Keratinocyte (primary cell): ENCODE results near the gene WDR76. TPM values are rescaled to one million over a fixed set of nuclear protein-coding genes. Genes with fewer than 3 reads are reported as not detected.

ENCODE experiments used
- DNase-seq: peaks from one replicate; pipeline ENCODE4 v3.0.0-alpha.2; 2011; ENCODE audit warnings: low read depth, missing footprints, low spot score
- FAIRE-seq: peaks from 2 replicates; lab custom pipeline; 2011; peaks lifted over from hg19 to GRCh38; lab: Jason Lieb, UNC
- H2AFZ ChIP-seq: 2 replicates; pipeline ENCODE4 v1.6.0; 2012; ENCODE audit warnings: low read length, control low read depth, inconsistent platforms; ENCODE audit not compliant: control insufficient read depth
- H3K27ac ChIP-seq: 2 replicates; pipeline ENCODE4 v1.5.1; 2011; ENCODE audit warnings: low read length; ENCODE audit not compliant: control insufficient read depth, insufficient read depth
- H3K27me3 ChIP-seq: 3 replicates; pipeline ENCODE4 v1.6.0; 2011; ENCODE audit warnings: low read length; ENCODE audit not compliant: control insufficient read depth, insufficient read depth; ENCODE audit errors: extremely low read depth
- H3K36me3 ChIP-seq, 2 experiments: 2 replicates in 1 of 2; 3 replicates in 1 of 2; pipeline ENCODE4 v1.5.1; 2011; ENCODE audit warnings: low read length in 2 of 2, mild to moderate bottlenecking in 1 of 2; ENCODE audit not compliant: control insufficient read depth in 2 of 2, insufficient read depth in 2 of 2; ENCODE audit errors: extremely low read depth in 1 of 2
- H3K4me1 ChIP-seq: 3 replicates; pipeline ENCODE4 v1.5.1; 2011; ENCODE audit warnings: low read length; ENCODE audit not compliant: control insufficient read depth, insufficient read depth; ENCODE audit errors: extremely low read depth
- H3K4me2 ChIP-seq: 3 replicates; pipeline ENCODE4 v1.6.0; 2011; ENCODE audit warnings: low read depth, low read length; ENCODE audit not compliant: control insufficient read depth, insufficient read depth; ENCODE audit errors: extremely low read depth
- H3K4me3 ChIP-seq, 3 experiments: fragments of 200-600 bp in 1 of 3; sonication (generic) in 1 of 3; 2 replicates in 2 of 3; 3 replicates in 1 of 3; pipeline ENCODE4 v1.5.1; 2011 to 2016; ENCODE audit warnings: low read length in 3 of 3, mild to moderate bottlenecking in 3 of 3, control low read depth in 2 of 3, inconsistent platforms in 1 of 3, low read depth in 1 of 3, mixed read lengths in 1 of 3, mixed run types in 1 of 3, moderate library complexity in 1 of 3; ENCODE audit not compliant: control insufficient read depth in 2 of 3, insufficient read depth in 2 of 3; ENCODE audit errors: extremely low read depth in 1 of 3
- H3K79me2 ChIP-seq: 2 replicates; pipeline ENCODE4 v1.6.0; 2012; ENCODE audit warnings: low read length; ENCODE audit not compliant: control insufficient read depth, insufficient read depth
- H3K9ac ChIP-seq: 3 replicates; pipeline ENCODE4 v1.6.0; 2011; ENCODE audit warnings: low read length; ENCODE audit not compliant: control insufficient read depth, insufficient read depth; ENCODE audit errors: extremely low read depth
- H3K9me1 ChIP-seq: 3 replicates; pipeline ENCODE4 v1.6.0; 2011; ENCODE audit warnings: low read length; ENCODE audit not compliant: control insufficient read depth, insufficient read depth; ENCODE audit errors: extremely low read depth
- H3K9me3 ChIP-seq: 2 replicates; pipeline ENCODE4 v1.5.1; 2012; ENCODE audit warnings: low read depth, low read length; ENCODE audit not compliant: control insufficient read depth
- H4K20me1 ChIP-seq: 3 replicates; pipeline ENCODE4 v1.6.0; 2011; ENCODE audit warnings: low read length; ENCODE audit not compliant: control insufficient read depth, insufficient read depth; ENCODE audit errors: extremely low read depth
- EZH2 ChIP-seq: IDR thresholded peaks from one replicate; pipeline ENCODE4 v1.6.1; 2012; ENCODE audit warnings: inconsistent platforms, mild to moderate bottlenecking, low read length, moderate library complexity
- dilution Hi-C: fragments of 300-500 bp; cut with MboI; formaldehyde crosslinking; loops from one replicate; pipeline ENCODE4 v1.7.0; 2020; ENCODE audit warnings: low sequenced_read_pairs; ENCODE audit not compliant: extremely low pct_ligation_motif_present
- polyA plus RNA-seq, 5 experiments: library from polyadenylated mRNA; depleted of rRNA in 3 of 5; stranded (reverse) in 3 of 5; stranded (forward) in 1 of 5; unstranded in 1 of 5; fragments of >200 nt; gene quantifications; 1 replicate in 1 of 5; 2 replicates in 3 of 5; 3 replicates in 1 of 5; pipeline versions ENCODE4 v1.2.1 to v1.2.3, GENCODE V29; 2011 to 2012; ENCODE audit warnings: missing spikeins in 2 of 5, low read depth in 1 of 5, low replicate concordance in 1 of 5
- TF ChIP-seq, protein P1 (sequence below), 3 experiments: IDR thresholded peaks in 1 of 3; conservative IDR thresholded peaks in 1 of 3; optimal IDR thresholded peaks in 1 of 3; 2 replicates in 2 of 3; 3 replicates in 1 of 3; pipeline versions ENCODE3 to v1.5.1; 2011; ENCODE audit warnings: low read length in 3 of 3, mild to moderate bottlenecking in 3 of 3, moderate library complexity in 2 of 3, control low read depth in 1 of 3, inconsistent platforms in 1 of 3; ENCODE audit not compliant: insufficient read depth in 2 of 3; ENCODE audit errors: extremely low read depth in 1 of 3

Gene WDR76
- polyA plus RNA-seq, 1 donor (not counting 4 experiments of a cell fraction or from before 2014, with no cell fraction given) = 4.7 TPM

DNA sequence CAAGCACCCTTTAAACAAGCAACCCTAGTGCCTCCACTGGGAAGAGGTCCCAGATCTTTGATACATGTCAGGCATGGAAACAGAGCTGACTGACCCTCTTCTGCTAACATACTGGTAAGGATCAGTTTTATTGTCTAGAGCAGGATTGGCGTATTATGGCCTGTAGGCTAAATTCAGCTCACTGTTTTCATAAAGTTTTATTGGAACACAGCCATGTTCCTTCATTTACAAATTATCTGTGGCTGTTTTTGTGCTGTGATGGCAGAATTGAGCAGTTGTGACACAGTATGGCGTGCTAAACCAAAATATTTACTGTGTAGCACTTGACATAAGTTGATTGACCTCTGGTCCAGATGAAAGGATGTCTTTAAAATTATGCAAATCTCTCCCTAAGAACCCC, 45.0 kb downstream of the WDR76 start:
- no peak for TF ChIP-seq EZH2
- TF ChIP-seq, protein P1, sequence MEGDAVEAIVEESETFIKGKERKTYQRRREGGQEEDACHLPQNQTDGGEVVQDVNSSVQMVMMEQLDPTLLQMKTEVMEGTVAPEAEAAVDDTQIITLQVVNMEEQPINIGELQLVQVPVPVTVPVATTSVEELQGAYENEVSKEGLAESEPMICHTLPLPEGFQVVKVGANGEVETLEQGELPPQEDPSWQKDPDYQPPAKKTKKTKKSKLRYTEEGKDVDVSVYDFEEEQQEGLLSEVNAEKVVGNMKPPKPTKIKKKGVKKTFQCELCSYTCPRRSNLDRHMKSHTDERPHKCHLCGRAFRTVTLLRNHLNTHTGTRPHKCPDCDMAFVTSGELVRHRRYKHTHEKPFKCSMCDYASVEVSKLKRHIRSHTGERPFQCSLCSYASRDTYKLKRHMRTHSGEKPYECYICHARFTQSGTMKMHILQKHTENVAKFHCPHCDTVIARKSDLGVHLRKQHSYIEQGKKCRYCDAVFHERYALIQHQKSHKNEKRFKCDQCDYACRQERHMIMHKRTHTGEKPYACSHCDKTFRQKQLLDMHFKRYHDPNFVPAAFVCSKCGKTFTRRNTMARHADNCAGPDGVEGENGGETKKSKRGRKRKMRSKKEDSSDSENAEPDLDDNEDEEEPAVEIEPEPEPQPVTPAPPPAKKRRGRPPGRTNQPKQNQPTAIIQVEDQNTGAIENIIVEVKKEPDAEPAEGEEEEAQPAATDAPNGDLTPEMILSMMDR (optimal IDR thresholded peaks at IDR 0.05 in 1 of 3, IDR thresholded peaks at IDR 0.05 in 1 of 3, conservative IDR thresholded peaks at IDR 0.05 in 1 of 3; ENCODE audit: extremely low read depth in 1 of 3, insufficient read depth in 2 of 3, low read length in 3 of 3) = no peak
- DNase-seq (no peak), FAIRE-seq (no peak)
- dilution Hi-C loops = no loop called here
- peaks cover 7 to 8% of the 10 kb centered on the region in 2 experiments for H3K36me3 ChIP-seq
- H3K27me3 ChIP-seq = no peaks in the 10 kb centered on the region
- no peaks in the 10 kb centered on the region for H3K4me1 ChIP-seq
- no peaks in the 10 kb centered on the region for H3K9me1 ChIP-seq
- H3K4me2 ChIP-seq = no peak overlapping the region
- no peak overlapping the region for H3K9ac ChIP-seq
- H2AFZ ChIP-seq = no peak overlapping the region
- H4K20me1 ChIP-seq = no peaks in the 10 kb centered on the region
- H3K4me3 ChIP-seq = no peak overlapping the region
- H3K9me3 ChIP-seq = no peaks in the 10 kb centered on the region
- no peaks in the 10 kb centered on the region for H3K79me2 ChIP-seq
- H3K27ac ChIP-seq = no peak overlapping the region

- Histone ChIP-seq H3K9me3 (no peaks in the 10 kb centered on the region), H3K79me2 (no peaks in the 10 kb centered on the region), H3K27ac (no peak overlapping the region), H3K27me3 (no peaks in the 10 kb centered on the region), H3K4me2 (no peak overlapping the region), H2AFZ (no peak overlapping the region), H3K4me3 (no peak overlapping the region), H3K9ac (no peak overlapping the region), H3K36me3 (peaks cover 8 to 10% of the 10 kb centered on the region in 2 experiments), H3K9me1 (no peaks in the 10 kb centered on the region), H3K4me1 (no peaks in the 10 kb centered on the region), H4K20me1 (no peaks in the 10 kb centered on the region)
- no peak for TF ChIP-seq EZH2
- TF ChIP-seq, protein P1 (optimal IDR thresholded peaks at IDR 0.05 in 1 of 3, IDR thresholded peaks at IDR 0.05 in 1 of 3, conservative IDR thresholded peaks at IDR 0.05 in 1 of 3; ENCODE audit: extremely low read depth in 1 of 3, insufficient read depth in 2 of 3, low read length in 3 of 3) = peak; percentile 54 to 77 (median 67)
- FAIRE-seq (no peak), DNase-seq (peak; percentile 7)
- dilution Hi-C loops = no loop called here
Observed at GRCh38 chr15:43872416-43873020, 45.7 kb downstream of the WDR76 start.
